ENCODE measurements around the gene RPP25L.

Gene RPP25L, protein sequence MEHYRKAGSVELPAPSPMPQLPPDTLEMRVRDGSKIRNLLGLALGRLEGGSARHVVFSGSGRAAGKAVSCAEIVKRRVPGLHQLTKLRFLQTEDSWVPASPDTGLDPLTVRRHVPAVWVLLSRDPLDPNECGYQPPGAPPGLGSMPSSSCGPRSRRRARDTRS

DNA sequence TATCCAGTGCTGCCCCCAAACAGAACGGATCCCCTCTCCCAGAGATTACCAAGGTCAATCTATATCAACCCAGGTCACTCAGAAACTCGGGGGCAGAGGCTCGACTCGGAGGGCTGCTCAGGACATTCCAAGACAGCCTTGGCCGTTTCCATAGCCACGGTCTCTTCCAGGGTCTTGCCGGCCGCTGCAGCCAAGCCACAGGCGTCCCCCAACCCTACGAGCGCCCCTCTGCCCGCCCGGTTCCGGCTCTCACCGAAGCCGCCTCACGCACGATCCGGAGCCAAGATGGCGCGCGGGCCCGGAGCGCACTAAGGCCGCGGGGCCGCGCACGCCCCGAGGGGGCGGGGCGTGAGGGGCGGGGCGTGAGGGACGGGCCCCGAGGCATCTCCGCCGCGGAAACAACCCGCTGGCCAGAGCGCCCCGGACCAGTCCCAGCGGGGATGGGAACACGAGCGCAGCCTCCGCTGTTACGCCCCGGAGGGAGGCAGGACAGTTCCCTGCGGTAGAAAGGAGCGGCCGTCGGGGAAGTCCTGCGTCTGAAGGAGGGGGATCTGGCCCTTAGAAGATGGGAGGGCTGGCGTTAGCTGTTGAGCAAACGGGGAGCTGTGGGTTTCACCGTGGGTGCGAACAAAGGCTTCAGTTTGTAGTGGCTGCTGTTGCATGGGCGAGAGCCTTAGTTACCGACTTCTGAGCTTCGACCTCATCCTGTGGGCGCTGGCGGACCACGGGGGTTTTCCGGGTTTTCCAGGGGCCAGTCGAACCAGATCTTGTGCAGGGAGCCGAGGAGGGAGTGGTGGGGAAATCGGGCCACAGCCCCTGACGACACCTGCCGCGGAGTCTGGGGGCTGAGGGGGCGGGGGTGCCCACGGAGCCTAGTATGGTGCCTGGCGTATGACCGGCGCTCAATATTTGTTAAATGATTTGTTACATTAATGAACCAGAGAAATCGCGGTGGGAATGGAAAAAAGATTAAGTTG lies at the start of gene RPP25L:
Gene RPP25L, minus strand, starts transcription at position 287 of the 977 bp plus-strand sequence. CDS start 801 bp downstream, outside the sequence.
- TF ChIP-seq GATA3 (IDR thresholded peaks at IDR 0.05; ENCODE audit: low read depth, low read length) (no peak), GATA2 (IDR thresholded peaks at IDR 0.05; ENCODE audit: low read depth, low read length) (no peak)

DNA sequence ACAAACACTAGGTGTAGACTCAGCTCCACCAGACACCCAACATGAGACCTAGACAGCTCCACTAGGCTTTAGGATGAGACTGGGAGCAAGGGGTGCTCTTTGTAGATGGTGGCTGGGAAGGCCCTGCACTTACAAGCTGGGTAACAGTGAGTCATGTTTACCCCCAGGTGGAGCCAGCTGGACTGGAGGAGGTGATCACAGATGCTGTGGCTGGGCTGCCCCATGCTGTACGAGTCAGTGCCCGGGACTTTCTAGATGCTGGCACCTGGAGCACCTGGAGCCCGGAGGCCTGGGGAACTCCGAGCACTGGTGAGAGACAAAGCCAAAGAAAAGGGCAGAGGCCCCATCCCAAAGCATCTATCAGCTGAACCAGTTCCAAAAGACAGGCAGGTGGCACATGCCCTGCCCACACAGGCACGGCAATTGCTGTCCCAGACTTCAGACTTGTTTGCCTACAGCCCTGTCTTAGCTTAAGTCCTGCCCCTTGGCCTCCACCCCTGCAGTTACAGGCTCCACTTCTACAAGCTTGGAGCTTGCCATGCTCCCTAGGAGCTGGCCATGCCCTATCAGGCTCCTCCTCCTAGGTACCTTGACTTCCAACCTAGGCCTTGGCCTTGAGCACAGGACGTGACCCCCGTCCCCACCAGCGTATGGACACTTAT lies 47.8 kb upstream of the RPP25L start:
- TF ChIP-seq GATA3 (IDR thresholded peaks at IDR 0.05; ENCODE audit: low read depth, low read length): no peak
- no peak for TF ChIP-seq GATA2 (IDR thresholded peaks at IDR 0.05; ENCODE audit: low read depth, low read length)

DNA sequence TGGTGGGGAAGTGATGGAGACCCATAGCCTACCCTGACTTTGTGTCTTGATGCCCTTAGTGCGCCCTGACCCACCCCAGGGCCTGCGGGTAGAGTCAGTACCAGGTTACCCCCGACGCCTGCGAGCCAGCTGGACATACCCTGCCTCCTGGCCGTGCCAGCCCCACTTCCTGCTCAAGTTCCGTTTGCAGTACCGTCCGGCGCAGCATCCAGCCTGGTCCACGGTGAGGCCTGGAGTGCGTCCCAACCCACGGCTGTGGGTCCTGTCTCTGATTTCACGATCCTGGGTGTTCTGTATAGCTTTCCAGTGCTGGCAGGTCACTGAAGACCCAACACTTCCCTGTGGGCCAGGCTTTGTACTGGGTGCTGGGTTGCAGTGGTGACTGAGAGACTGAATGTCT lies 46.6 kb upstream of the RPP25L start:
- TF ChIP-seq GATA3 (IDR thresholded peaks at IDR 0.05; ENCODE audit: low read depth, low read length): no peak
- no peak for TF ChIP-seq GATA2 (IDR thresholded peaks at IDR 0.05; ENCODE audit: low read depth, low read length)

DNA sequence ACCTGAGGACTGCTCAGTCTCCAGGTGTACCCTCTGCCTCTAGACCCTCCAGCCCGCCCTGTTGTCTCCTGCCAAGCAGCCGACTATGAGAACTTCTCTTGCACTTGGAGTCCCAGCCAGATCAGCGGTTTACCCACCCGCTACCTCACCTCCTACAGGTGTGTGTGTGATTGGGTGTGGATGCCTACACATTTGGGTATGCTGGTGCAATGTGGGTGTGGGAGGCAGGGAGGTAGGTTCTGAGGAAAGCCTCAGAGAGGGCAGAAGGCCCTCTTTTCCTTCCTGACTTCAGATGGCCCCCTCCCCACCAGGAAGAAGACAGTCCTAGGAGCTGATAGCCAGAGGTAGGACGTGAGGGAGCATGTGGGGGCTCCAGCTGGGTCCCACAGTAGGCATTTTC lies 45.1 kb upstream of the RPP25L start:
- TF ChIP-seq GATA3 (IDR thresholded peaks at IDR 0.05; ENCODE audit: low read depth, low read length) (no peak), GATA2 (IDR thresholded peaks at IDR 0.05; ENCODE audit: low read depth, low read length) (no peak)

DNA sequence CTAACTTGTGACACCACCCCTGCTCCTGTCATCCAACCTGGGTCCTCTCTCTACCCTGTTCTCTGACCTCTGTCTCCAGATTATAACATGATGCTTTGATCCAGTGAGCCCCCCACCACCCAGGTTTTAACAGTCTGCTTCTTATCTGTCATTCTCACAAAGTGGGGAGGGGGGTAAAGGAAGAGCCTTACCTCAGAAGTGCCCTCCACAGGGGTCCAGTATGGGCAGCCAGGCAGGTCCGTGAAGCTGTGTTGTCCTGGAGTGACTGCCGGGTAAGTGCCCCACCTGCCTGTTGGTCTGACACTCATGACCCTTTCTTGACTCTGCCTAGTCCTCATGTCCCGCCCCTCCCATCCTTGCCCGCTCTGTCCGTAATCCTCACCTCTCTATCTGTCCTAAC lies 43.5 kb upstream of the RPP25L start:
- no peak for TF ChIP-seq GATA3 (IDR thresholded peaks at IDR 0.05; ENCODE audit: low read depth, low read length)
- no peak for TF ChIP-seq GATA2 (IDR thresholded peaks at IDR 0.05; ENCODE audit: low read depth, low read length)

DNA sequence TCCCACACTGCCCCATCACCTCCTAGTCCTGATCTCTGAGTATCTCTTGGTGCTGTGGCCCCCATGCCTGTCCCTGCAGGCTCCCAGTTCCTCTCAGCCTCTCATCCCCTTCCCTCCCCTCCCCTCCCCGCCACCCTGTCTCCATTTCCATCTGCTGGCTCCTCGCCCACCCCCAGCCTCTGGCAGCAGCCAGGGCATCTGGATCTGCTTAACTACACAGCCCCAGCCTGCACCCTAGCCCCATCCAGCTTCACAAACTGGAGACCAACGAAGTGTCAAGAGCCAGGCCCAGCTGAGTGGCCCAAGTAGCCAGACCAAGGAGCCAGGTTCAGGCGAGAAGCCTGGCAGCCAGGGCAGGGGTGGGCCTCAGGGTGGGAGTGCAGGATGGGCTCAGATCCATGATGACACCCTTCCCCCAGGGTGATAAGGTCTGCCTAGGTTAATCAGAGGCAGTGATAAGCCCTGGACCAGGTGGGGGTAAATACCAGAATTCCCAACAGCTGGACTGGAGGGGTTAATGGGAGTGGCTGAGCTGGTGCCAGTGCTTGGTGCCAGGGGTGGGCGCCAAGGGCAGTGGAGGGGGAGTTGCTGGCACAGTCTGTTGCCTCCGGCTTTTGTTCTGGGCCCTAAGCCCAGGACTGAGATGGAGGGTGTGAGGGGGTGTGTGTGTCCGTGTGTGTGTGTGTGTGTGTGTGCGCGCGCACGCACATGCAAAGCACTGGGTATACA lies 42.6 kb upstream of the RPP25L start:
- TF ChIP-seq GATA3 (IDR thresholded peaks at IDR 0.05; ENCODE audit: low read depth, low read length): no peak
- peak; percentile 87 for TF ChIP-seq GATA2 (IDR thresholded peaks at IDR 0.05; ENCODE audit: low read depth, low read length)

DNA sequence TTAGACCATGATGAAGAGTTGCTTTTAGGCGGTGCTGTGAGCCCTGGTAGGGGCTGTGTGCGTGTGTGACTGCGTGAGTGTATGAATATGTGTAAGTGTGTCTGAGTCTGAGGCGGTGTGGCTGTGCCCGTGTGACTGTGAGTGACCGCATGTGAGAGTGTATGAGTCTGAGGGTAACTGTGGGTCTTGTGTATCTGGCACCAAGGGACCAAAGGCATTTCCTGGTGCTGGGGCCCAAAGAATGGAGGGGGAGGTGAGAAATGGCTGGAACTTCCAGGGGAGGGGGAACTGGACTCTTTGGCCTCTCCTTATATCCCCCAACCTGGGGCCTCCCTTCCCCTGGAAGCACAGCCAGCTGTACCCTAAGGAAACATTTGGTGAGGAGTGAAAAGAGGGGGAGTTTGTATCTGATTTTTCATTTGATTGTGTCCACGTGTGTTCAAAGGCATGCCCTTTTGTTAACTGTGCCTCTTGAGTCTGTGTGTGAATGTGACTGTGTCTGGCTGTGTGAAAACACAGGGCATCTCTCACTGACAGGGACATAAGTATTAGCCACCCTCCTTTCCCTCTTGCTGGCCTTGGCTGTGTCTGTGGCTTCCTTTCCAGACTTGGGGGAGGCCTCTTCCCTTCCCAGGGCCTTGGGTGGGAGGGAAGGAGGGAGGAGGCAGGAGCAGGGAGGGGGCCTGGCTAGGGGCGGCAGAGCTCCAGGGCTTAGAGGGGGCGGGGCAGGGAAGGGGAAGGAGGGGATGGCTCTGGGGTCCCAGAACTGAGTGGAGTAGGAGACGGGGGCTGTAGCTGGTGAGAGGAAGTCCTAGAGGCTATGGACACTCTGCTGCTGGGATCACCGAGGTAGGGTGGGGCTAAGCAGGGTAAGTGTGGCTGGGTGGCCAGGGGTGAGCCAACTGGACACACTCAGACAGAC lies 41.5 kb upstream of the RPP25L start:
- TF ChIP-seq GATA3 (IDR thresholded peaks at IDR 0.05; ENCODE audit: low read depth, low read length) (no peak), GATA2 (IDR thresholded peaks at IDR 0.05; ENCODE audit: low read depth, low read length) (no peak)

DNA sequence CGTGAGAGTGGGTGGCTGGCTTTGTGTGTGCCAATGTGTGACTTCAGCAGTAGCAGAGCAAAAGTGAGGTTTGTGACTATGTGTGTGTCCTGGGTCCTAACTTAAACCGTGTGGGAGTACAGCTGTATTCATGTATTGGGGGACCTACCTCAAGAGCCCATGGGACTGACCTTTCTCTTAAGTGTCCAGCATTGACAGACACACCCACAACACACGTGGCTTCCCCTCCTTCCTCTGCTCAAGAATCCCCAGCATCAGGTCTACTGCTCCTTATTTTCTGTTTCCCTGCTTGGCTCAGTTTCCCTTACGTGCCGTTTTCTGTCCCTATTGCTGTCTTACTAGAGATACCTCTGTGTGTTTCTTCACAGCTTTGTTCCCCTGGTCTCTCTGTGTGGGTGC lies 40.7 kb upstream of the RPP25L start:
- TF ChIP-seq GATA3 (IDR thresholded peaks at IDR 0.05; ENCODE audit: low read depth, low read length) (no peak), GATA2 (IDR thresholded peaks at IDR 0.05; ENCODE audit: low read depth, low read length) (no peak)

DNA sequence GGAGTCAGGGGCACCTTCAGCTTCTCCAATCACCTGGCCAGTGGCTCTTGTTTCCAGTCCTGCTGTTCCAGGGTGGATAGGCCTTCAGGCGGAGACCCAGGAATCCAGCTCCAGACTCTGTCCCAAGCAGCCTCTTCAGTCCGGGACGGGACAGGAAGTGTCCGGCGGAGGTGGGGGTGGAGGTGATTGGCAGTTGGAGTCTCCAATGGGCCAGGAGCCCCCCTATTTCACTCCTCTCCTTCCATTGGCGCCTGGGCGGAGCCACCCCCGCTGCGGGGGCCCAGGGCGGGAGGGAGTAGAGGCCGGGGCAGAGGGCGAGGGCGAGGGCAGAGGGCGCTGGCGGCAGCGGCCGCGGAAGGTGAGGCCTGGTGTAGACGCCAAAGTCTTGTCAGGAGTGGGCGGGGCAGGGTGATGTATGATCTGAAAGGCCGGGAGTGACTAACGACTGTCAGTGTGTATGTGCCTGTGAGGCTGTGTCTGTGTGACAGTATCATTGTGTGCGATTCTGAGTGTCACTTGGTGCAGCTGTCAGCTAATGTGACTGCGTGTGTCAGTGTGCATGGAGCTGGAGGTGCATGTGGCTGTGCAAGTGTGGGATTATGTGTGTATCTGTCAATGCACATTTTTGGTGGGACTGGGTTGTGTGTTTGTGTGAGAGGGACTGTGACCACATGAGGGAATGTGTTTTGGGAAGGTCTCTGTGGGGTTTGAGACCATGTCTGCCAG lies 40.1 kb upstream of the RPP25L start, which contains the start of gene IL11RA:
Gene IL11RA, plus strand, starts transcription at position 310 of the 726 bp plus-strand sequence. CDS start 3,033 bp downstream, outside the sequence.
- TF ChIP-seq GATA2 (IDR thresholded peaks at IDR 0.05; ENCODE audit: low read depth, low read length) (no peak), GATA3 (IDR thresholded peaks at IDR 0.05; ENCODE audit: low read depth, low read length) (no peak)

DNA sequence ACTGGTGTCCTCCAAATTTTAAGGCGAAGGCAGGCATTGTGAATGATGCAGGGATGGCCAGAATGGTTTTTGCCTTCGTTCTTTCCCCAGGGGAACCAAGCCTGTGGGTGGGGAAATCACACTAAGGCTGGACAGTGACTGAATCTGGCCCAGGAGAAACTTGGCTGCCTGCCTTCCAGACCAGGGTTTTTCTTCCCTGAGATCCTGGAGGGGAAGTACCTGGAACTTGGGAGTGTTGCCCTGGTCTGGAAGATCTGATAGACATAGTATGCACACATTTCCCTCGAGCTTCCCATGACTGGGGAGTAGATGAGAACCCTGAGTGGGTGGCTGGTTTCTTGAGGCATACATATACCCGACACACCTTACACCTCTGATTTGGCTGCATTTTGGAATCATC lies 39.4 kb upstream of the RPP25L start:
- TF ChIP-seq GATA2 (IDR thresholded peaks at IDR 0.05; ENCODE audit: low read depth, low read length) (no peak), GATA3 (IDR thresholded peaks at IDR 0.05; ENCODE audit: low read depth, low read length) (no peak)

DNA sequence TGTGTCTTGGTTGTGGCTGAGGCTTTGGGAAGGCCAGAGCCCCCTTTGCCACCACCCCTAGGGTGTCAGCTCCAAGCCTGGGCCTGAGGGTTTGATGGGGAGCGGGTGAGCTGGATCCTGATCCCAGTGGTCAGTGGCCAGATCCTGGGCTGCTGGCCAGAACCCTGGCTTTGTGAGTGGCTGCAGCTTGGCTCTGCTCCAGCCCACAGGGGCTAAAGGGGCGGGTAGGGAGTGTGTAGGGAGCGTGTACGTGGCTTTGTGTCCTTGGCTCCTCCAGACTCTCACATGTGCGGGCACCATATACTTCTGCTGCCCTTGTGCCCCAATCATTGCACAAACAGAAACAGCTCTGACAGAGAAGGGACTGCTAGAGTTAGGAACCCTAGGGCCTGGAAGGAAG lies 38.9 kb upstream of the RPP25L start:
- TF ChIP-seq GATA2 (IDR thresholded peaks at IDR 0.05; ENCODE audit: low read depth, low read length) (no peak), GATA3 (IDR thresholded peaks at IDR 0.05; ENCODE audit: low read depth, low read length) (no peak)

DNA sequence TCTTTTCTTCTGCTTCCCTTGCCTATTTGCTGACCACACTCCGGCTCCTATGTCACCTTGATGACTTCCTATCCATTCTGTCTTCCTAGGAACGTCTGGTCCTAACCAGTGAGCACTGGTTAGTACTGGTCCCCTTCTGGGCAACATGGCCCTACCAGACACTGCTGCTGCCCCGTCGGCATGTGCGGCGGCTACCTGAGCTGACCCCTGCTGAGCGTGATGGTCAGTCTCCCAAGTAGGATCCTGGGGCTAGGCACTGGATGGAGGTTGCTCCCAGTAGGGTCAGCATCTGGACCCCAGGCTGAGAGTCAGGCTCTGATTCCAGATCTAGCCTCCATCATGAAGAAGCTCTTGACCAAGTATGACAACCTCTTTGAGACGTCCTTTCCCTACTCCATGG lies 36.8 kb upstream of the RPP25L start:
- TF ChIP-seq GATA3 (IDR thresholded peaks at IDR 0.05; ENCODE audit: low read depth, low read length) (no peak), GATA2 (IDR thresholded peaks at IDR 0.05; ENCODE audit: low read depth, low read length) (no peak)
